HG02763 (cell line): ENCODE data around the gene TMC7.

Source experiments
- ATAC-seq: cut with Tn5 transposase; IDR thresholded peaks from one replicate; pipeline ENCODE4 v1.9.1; 2021; ENCODE audit warnings: mild to moderate bottlenecking, moderate library complexity; ENCODE audit not compliant: unreplicated experiment

TMC7 gene

DNA sequence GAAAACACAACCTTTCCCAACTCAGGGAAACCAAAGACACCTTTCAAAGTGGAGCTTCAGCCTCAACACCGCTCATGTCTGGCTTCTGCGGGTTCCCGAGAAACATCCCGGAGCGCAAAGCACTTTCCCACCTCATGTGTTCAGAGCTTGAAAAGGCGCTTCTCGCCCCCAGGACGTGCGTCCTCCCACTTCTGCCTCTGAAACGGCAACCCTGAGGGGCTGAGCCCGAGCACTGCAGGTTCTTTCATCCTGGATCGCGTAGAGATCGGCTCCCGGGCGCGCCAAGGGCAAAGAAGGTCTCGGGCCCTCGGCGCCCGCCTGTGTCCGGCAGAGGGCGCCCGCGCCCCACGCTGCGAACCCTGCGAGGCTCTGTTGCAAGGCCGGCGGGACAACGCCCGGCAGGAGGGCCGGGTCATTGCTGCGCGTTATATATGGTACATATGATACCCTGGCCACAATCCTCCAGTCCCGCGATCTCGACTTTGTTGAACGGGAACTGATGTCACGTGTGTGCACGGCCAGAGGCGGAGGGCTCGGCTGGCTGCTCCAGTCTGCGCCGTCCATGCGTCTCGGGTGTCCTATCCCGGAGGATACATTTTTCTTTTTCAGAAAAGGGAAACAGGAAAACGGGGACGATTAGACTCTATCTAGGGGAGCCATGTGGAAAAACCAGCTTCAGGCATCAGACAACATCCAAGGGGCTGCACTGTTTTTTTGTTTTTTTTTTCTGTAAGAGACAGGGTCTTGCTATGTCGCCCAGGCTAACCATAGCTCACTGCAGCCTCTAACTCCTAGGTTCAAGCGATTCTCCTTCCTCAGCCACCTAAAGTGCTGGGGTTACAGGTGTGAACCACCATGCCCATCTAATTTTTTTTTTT, 102.8 kb downstream of the TMC7 start:
- ATAC-seq, result peak; percentile 78

DNA sequence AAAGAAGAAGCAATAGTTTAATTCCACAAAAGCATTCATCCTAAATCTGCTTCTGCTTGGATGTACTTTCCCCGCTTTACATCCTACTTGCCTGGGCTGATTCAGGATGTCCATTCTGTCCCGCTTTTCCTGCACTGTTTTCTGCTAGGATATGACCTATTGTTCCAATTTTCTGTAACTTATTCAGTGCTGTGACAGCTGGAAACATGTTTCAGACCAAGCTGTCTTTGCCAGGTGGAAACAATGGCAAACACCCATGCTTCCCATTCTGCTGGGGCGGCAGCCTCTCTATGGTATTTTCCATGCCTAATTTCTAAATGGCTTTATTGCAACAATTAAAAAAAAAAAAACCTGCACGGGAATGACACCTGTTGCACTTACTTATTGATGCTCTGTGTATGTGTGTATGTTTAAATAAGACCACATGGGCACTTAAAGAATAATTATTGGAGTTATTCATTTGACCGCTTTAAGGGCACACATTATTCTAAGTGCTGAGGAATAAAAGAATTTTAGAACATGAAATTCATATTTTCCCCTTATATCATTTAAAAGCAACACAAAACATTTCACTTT, 104.7 kb downstream of the TMC7 start:
- no peak for ATAC-seq

DNA sequence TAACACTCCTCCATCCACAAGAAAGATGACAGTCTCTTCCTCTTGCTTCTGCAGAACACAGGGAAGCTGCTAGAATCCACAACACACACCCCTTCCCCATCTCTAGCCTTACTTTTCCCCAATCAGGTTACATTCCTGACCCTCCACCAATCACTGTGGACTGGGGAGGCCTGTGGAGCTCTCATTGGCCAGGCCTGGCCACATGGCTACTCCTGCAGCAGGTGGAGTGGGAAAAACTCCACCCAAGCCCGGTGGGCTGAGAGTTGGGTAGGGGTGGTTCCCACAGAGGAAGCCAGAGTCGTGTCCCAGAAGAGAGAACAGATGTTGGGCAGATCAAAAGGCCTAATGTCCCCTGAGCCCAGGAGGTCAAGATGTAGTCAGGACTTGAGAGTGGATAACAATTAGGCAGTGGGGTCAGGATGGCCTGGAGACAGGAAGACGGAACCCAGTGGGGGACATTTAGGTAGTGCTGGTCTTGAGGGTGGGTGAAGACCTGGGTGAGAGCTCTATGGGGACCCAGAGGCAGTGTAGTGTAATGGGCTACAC, 105.7 kb downstream of the TMC7 start:
- no peak for ATAC-seq

DNA sequence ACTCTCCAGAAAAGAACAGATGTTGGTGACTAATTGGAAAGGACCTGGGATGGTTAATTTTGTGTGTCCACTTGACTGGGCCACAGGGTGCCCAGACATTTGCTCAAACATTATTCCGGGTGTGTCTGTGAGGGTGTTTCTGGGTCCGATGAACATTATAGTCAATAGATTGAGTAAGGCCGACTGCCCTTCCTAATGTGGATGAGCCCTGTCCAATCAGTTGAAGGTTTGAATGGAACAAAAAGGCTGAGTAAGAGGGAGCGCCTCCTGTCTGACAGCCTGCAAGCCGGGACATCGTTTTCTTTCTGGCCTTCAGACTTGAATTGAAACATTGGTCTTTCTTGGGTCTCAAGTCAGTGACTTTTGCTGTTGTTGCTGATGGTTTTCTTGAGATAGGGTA, 107.2 kb downstream of the TMC7 start:
- ATAC-seq, result no peak

DNA sequence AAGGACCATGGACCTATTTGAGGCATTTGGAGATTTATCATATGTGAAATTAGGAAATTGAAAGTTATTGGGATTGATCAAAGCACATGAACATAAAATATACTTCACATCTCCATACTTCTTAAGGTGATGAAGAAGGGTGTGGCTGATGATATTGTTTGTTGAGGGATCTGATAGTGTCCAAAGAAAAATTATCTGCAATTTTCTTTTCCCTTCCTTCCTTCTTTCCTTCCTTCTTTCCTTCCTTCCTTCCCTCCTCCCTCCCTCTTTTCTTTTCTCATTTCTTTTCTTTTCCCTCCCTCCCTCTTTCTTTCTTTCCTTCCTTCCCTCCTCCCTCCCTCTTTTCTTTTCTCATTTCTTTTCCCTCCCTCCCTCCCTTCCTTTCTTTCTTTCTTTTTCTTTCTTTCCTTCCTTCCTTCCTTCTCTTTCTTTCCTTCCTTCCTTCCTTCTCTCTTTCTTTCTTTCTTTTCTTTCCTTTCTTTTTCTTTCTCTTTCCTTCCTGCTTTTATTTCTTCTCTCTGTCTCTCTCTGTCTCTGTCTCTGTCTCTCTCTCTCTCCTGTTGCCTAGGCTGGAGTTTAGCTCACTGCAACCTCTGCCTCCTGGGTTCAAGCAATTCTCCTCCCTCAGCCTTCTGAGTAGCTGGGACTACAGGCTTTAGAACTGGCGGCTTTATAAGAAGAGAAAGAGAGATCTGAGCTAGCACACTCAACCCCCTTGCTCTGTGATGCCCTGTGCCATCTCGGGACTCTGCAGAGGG, 109.1 kb downstream of the TMC7 start:
- no peak for ATAC-seq

DNA sequence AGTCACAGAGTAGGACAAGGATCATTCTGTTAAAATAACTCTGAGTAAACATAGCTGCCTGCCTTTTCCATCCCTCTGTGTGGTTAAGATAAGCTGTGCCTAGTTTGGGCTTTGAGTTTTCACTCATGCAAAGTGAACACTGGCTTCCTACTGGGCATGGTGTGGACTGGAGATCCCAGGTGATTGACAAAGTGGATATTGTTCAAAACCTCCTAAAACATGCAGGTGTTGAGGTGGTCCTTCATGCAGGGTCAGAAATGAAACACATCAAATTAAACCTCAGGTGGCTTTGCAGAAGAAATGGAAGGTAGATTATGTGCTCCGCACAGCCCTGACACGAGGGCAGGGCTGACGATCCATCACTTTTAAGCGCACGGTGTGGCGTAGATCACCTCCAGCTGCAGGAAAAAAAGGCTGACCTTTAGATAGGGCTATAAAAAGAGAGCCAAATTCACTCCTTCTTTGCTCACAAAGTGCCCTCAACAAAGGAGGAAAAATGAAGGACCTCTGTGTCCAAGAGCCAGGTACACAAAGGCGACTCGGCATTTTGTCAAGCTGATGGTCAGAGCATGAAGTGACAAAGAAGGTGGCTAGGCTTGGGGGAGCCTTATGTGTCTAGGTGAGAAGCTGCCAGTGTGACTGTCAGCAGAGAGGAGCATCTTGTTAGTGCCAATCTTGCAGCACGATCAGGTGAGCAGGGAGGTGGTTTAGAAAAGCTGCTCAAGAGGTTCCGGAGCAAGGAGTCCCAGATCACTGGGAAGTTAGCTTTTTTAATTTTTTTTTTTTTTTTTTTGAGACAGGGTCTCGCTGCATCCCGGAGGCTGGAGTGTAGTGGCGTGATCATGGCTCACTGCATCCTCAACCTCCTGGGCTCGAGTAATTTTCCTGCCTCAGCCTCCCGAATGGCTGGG, 110.2 kb downstream of the TMC7 start:
- ATAC-seq, result no peak

DNA sequence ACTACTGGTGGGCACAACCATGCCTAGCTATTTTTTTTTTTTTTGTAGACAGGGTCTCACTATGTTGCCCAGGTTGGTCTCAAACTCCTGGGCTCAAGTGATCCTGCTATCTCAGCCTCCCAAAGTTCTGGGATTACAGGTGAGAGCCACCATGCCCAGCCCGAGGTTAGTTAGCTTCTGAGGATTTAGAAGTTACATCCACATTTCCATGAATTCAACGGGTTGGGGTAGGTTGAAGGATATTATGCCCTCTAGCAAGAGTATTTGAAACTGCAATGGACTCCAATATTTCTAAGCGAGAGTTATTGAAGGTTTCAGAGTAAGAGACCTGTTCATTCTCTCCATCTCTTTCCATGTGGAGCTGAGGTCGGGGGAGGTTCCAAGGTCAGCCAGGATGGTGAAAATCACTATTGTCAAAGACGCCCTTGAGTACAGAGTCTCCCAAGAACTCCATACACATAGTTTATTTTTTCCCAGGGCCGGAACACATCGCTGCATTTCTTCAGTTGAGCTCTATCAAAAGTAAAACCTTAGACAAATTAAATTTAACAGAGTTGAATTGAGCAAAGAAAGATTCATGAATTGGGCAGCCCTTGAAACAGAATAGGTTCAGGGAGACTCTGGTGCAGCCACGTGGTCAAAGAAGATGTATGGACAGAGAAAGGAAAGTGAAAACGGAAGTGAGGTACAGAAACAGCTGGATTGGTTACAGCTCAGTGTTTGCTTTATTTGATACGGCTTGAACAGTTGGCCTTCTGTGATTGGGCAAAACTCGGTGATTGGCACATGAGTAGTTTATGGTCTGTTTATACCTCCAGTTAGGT, 111.0 kb downstream of the TMC7 start:
- ATAC-seq, result no peak

DNA sequence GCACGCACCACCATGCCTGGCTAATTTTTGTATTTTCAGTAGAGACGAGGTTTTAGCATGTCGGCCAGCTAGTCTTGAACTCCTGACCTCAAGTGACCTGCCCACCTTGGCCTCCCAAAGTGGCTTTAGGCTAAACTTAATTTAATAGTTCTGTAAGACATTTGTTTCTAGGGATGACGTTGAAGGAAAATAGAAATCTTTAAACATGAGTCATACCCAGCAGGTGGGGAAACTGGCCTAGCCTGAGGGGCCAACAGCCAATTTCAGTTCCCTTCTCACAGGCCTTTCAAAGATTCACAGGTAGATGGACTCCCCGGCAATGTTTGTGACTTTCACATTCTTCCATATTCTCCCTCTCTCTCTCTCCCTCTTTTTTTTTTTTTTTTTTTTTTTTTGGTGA, 111.9 kb downstream of the TMC7 start:
- ATAC-seq, result no peak

DNA sequence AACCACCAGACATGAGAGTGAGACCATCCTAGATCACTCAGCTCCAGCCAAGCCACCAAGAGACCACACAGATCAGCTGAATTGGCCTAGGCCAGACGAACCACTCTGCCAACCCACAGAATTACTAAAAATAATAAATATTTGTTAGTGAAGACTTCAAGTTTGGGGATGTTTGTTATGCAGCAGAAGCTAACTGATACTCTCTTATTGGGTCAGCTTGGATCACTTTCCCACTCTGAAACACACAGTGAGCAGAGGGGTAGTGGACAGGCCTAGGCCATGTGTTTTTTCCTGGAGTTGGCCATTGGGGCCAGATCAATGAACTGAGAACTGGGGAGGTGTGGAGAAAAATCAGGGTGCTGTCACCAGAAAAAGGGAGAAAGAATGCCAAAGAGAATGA, 114.4 kb downstream of the TMC7 start:
- ATAC-seq, result no peak

DNA sequence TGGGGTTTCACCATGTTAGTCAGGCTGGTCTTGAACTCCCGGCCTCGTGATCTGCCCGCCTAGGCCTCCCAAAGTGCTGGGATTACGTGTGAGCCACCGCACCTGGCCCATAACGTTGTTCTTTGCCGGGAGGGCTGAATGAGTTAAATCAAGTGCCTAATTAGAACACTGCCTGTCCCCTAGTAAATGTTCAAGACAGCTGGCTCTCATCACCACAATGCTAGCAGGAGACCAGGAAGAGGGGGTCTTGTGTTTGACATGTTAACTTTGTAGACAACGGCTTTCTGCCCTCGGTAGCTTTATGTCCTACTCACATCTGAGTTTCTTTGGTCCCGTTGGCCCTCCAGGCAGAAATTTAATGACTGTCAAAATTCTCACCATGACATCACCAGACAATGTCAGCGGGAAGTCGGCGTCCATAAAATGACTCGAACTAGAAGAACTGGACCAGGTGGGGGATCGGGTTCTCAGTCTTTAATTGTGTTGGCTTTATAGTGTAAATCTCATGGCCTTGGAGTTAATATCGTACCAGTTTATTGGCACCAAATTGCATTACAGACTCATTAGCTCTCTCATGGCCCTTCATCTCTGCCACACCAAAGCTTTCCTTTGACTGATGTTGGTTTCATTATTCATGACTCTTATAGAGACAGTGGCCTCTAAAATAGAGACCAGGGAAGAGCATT, 118.6 kb downstream of the TMC7 start:
- no peak for ATAC-seq

DNA sequence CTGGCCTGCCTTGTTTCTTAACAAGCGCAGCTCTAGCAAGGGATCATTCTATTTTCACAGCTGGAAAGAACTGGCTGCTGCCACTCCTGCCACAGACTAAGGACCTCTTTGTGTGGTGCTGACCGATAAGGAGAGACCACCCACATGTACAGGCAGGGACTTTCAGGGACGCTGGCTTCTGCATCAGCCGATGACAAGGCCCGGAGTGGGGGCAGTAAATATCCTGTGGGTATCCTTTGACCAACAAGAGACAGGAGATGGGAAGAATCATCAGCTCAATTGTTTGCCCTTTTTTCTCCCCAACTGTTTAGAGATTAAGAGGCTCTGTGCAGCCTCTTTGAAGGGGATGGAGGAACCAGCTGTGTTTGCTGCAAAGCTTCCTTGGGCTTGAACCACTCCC, 120.9 kb downstream of the TMC7 start:
- no peak for ATAC-seq

DNA sequence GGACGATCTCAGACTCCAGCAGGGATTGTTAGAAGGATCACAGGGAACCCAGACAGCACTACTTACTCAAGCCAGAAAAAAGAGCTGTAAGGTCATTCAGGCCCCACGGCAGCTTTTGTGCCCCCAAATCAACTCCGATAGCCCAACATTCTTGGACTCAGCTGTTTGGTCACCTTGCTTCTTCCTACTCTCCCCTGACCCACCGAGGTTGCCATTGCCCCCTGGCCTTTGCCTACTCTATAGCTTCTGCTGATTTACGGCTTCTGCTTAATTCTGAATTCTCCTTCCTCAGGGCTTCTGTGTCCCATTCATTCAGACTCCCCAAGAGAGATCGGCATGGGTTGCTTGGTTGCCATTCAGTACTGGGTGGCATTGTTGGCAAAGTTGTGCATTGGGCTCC, 121.4 kb downstream of the TMC7 start:
- no peak for ATAC-seq

DNA sequence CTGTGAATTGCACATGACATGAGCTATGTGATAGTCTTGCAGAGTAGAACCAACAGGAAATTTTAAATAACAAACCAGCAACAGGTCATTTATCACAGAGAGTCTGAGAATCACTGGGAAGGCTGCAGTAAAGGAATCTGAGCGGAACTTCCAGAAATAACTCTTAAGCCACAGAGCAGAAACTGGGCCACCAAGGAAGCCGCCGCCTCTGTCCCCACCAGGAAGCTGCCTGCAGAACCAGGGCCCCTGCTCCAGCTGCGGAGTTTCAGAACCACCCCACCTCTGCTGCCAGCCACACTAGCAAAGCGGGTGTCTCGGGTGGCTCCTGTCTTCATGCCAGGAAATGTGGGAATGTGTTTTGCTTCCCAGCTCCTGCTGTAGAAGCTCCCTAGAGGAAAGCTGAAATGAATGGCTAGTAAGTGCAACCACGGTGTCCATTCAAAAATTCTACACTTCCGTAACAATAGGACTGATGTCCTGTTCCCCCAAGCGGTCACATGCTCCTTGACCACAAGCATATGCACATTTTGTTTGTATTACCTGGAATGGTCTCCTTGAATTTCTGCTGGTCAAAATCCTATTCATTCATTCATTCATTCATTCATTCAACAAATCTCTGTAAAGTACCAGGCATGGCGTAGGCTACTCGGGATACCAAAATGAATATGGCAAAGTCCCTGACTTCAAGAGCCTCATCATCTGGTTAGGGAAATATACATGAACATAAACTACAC, 122.3 kb downstream of the TMC7 start:
- no peak for ATAC-seq

DNA sequence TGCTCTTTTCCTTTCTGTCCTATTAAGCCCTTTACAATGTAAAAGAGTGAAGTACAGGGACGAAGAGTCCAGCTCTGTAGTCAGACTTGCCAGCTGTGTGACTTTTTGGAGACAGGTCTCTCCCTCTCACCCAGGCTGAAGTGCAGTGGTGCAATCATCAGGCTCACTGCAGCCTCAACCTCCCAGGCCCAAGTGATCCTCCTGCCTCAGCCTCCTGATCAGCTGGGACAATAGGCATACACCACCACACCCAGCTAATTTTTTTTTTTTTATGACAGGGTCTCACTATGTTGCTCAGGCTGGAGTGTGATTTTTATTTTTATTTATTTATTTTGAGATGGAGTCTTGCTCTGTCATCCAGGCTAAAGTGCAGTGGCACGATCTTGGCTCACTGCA, 122.9 kb downstream of the TMC7 start:
- no peak for ATAC-seq

DNA sequence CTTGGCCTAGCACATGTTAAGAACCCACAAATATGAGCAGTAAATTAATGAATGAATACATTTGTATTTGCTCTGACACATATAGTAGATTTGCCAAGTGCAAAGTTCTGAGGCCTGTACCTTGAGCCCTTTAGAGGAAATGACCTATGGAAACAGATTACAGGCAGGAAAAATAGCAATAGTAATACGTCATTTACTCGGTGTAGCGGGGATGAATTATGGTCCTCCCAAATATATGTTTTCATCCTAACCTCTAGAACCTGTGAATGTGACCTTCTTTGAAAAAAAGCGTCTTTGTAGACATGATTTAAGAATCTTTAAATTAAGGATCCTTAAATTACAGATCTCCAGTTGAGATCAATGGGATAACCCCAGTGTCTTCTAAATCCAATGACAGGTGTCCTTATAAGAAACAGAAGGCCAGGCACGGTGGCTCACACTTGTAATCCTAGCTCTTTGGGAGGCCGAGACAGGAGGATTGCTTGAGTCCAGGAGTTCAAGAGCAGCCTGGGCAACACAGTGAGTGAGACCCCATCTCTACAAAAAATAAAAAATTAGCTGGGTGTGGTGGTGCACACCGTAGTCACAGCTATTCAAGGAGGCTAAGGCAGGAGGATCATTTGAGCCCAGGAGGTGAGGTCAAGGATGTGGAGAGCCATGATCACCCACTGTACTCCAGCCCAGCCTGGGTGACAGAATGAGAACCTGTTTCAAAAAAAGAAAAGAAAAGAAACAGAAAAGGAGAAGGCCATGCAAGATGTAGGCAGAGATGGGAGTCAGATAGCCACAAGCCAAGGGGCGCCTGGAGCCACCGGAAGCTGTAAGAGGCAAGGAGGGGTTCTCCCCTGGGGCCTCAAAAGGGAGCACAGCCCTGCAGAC, 124.9 kb downstream of the TMC7 start:
- no peak for ATAC-seq

DNA sequence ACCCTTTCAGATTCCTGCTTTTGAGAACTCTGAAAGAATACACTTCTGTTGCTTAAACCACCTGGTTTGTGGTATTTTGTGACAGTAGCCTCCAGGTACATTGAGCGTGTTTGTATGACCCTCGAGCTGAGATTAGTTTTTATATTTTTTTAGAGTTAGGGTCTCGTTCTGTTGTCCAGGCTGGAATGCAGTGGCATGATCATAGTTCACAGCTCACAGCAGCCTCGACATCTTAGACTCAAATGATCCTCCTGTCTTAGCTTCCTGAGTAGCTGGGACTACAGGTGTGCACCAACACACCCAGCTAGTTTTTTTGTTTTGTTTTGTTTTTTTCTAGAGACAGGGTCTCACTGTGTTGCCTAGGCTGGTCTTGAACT, 125.5 kb downstream of the TMC7 start:
- ATAC-seq, result no peak

DNA sequence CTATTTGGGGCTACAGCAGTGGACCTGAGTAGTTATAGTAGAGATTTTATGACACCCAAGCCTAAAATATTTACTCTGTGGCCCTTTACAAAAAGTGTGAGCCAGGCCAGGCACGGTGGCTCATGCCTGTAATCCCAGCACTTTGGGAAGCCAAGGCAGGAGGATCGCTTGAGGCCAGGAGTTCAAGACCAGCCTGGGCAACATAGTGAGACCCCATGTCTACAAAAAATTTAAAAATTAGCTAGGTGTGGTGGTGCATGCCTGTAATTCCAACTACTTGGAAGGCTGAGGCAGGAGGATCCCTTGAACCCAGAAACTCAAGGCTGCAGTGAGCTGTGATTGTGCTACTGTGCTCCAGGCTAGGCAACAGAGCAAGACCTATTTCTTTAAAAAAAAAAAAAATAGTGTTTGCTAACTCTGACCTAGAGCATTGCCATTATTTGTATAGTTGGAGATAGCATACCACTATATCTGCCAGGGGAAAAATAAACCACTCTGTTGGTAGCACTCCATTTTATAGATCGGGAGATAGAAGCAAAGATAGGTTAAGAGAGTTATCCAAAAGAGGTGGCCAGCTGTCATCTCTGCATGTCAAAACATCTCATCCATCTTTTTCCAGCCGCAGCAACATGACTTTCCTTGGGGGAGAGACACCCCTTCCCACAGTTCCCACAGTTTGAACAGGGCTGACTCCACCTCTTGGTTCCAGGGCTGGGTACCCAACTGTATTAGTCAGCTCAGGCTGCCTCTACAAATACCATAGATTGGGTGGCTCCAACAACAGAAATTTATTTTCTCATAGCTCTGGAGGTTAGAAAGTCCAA, 127.0 kb downstream of the TMC7 start:
- ATAC-seq, result no peak
